ENCODE data around the gene TCIRG1.

Gene TCIRG1

DNA sequence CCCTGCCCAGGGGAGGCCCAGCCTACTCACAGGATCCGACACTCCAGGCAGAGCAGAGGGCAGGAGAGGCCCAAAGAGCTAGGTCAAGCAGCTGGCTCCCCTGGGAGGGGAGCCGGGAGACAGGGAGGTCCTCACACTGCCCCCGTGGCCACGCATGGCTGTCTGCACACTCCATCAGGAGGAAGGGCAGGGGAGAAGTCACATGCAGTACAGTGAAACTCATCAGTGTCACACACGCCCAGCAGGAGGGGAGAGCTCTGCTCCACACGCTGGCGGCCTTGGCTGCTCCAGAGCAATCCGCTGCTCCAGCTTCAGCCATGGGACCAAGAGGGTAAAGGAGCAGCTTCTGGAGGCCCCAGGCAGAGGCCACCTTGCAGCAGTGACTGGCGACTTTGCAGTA, 14.3 kb downstream of the TCIRG1 start:
- TF ChIP-seq, protein P1, sequence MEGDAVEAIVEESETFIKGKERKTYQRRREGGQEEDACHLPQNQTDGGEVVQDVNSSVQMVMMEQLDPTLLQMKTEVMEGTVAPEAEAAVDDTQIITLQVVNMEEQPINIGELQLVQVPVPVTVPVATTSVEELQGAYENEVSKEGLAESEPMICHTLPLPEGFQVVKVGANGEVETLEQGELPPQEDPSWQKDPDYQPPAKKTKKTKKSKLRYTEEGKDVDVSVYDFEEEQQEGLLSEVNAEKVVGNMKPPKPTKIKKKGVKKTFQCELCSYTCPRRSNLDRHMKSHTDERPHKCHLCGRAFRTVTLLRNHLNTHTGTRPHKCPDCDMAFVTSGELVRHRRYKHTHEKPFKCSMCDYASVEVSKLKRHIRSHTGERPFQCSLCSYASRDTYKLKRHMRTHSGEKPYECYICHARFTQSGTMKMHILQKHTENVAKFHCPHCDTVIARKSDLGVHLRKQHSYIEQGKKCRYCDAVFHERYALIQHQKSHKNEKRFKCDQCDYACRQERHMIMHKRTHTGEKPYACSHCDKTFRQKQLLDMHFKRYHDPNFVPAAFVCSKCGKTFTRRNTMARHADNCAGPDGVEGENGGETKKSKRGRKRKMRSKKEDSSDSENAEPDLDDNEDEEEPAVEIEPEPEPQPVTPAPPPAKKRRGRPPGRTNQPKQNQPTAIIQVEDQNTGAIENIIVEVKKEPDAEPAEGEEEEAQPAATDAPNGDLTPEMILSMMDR (IDR thresholded peaks at IDR 0.05) = no peak
- no peak overlapping the region for H3K4me3 ChIP-seq
- no peak for DNase-seq (ENCODE audit: low spot score)
- no peak overlapping the region for H3K27ac ChIP-seq

DNA sequence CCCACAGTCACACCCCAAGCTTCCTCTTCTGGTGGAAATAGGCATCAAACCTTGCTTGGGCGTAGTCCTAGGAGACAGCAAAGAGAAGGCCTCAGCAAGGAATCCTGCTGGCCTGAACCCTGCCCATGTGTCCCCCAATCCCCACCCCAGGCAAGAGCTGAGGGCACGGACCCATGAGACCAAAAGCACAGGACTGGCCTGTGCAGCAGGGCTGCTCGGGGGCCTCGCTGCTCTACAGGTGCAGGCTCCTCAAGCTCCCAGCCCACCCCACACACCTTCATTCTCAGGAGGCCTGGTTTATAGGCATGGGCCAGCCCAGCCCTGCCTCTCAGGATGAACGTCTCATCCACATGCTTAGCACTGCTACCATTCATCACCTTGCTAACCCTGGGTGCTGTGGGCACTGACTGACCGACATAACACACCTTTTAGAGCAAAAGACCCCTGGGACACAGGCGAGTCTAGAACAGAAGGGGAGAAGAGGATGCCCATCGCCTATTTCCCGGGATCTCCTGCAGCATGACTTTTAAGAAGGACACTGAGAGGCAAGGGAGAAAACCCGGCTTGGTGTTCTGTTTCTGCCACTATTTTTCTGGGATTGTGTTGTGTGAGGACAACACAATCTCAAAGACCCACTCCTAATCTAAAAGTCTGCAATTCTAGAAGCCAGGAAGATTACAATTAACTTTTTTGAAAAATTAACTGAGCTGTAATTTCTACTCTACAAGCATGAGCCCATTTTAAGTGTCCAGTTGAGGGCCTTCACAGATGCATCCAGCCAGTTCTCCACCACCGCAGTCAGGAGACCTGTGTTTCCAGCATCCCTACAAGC, 15.4 kb downstream of the TCIRG1 start:
- no peak for DNase-seq (ENCODE audit: low spot score)
- Histone ChIP-seq H3K4me3 (no peak overlapping the region), H3K27ac (no peak overlapping the region)
- TF ChIP-seq, protein P1 (IDR thresholded peaks at IDR 0.05) = no peak

DNA sequence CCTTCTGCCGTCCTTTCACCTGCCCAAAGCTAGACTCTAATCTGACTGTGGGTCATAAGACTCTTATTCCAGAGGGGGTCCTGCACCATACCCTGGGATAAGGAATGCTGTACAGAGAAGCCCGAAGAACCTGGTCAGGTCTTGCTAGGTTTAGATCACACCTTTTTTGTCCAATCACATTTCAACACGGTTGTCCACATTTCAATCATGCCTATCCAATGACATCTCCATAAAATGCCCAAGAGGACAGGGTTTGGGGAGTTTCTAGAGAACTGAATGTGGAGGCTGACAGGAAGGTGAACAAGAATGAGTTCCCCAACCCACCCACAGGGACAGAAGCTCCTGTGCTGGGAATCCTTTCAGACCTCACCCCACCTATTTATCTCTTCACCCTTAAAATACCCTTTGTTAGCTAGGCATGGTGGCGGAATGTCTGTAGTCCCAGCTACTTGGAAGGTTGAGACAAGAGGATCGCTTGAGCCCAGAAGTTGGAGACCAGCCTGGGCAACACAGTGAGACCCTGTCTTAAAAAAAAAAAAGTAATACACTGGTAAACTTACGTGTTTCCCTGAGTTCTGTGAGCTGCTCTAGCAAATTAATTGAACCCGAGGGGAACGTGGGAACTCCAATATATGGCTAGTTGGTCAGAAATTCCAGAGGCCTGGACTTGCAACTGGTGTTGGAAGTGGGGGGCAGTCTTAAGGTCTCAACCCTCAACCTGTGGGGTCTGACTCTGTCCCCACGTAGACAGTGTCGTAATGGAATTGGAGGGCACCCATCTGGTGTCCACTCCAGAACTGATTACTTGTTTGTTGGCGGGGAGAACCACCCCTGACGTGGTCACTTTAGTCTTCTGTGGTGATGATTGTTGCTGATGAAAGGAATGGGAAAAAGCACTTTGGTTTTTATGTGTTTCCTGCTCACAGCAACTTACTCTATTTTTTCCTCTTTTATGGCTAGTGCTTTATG, 17.8 kb downstream of the TCIRG1 start:
- H3K27ac ChIP-seq = no peak overlapping the region
- H3K4me3 ChIP-seq = no peak overlapping the region
- DNase-seq (ENCODE audit: low spot score) = no peak
- TF ChIP-seq, protein P1 (IDR thresholded peaks at IDR 0.05) = no peak

DNA sequence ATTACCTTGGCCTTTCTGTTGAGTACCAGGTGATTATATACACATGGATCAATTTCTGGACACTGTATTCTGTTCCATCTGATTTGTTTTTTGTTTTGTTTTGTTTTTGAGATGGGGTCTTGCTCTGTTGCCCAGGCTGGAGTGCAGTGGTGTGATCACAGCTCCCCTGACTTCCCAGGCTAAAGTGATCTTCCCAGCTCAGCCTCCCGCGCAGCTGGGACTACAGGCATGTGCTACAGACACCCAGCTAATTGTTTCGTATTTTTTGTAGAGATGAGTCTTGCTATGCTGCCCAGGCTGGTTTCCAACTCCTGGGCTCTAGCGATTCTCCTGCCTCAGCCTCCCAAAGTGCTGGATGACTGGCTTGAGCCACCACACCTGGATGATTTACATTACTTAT, 19.0 kb downstream of the TCIRG1 start:
- Histone ChIP-seq H3K4me3 (no peak overlapping the region), H3K27ac (no peak overlapping the region)
- DNase-seq (ENCODE audit: low spot score) = no peak
- TF ChIP-seq, protein P1 (IDR thresholded peaks at IDR 0.05) = no peak

DNA sequence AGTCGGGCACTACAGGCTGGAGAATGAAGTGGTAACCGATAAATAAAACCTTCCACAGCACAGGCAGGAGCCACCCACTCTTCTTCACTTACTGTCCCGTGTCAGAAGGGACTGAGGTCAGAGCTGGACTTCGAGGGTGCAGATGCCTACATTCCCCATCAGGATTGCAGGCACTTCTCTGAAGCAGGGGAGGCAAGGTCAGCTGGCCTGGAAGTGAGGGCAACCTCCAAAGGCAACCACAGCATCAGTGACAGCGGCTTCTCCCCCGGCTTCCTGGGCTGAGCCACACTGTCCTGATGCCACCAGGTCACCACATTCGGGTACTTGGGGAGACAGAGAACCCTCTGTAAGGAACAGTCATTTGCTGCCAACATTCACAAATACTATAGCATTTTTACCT, 22.7 kb downstream of the TCIRG1 start:
- Histone ChIP-seq H3K27ac (no peak overlapping the region), H3K4me3 (no peak overlapping the region)
- peak; percentile 54 for DNase-seq (ENCODE audit: low spot score)
- TF ChIP-seq, protein P1 (IDR thresholded peaks at IDR 0.05) = no peak

DNA sequence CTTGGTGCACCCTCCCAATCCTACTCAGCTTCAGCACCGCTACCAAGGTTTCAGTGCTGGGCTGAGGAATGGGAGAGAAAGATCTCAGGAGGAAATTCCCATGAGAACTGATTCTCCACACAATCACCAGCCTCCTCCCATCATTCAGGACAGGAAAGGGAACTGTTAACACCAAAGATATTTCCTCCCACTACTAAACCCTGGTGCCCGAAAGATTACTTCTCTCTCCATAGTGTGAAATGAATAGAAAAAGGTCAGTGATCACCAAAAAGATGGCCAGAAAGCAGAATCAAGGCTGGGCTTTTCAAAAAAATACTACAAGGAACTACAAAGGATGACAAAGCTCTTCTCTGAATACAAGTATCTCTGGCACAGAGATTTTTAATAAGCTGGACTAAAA, 26.1 kb downstream of the TCIRG1 start:
- Histone ChIP-seq H3K27ac (no peak overlapping the region), H3K4me3 (no peak overlapping the region)
- TF ChIP-seq, protein P1 (IDR thresholded peaks at IDR 0.05) = no peak
- no peak for DNase-seq (ENCODE audit: low spot score)
